Hepatocyte (in vitro differentiated cells): ENCODE results near the gene ANAPC10.
"Not testable (repeated sequence)": the region's sequence is repeated elsewhere in the genome, so short reads cannot be mapped to it uniquely, and the experiment has no call there.

ENCODE experiments used
- EZH2 ChIP-seq: fragments of 200-600 bp; sonication (generic); IDR thresholded peaks from 2 replicates; pipeline ENCODE4 v1.6.1; 2016; ENCODE audit warnings: antibody characterized with exemption, mild to moderate bottlenecking, borderline replicate concordance
- TF ChIP-seq, protein P1 (sequence below): fragments of 200-600 bp; sonication (generic); IDR thresholded peaks from 2 replicates; pipeline ENCODE4 v1.5.1; 2016; ENCODE audit warnings: antibody characterized with exemption, mild to moderate bottlenecking; ENCODE audit not compliant: poor library complexity

DNA sequence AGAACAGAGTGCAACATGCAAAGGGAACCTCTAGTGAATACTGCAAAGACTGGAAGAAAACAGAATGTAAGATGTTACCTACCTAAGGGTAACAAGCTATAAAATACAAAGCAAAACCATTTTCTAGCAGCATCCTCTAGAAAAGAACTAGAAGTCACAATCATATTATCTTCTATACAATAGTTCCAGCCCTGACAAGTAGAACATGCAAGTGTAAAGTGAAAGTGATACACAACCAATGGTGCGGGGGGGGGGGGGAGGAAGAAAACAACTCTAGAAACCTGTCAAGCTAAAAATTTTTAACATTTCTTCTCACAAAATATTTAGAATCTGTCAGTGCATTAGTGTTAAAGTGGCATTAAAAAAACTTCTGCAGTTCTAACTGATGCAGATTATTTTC lies 38.2 kb upstream of the ANAPC10 start:
- TF ChIP-seq, protein P1, sequence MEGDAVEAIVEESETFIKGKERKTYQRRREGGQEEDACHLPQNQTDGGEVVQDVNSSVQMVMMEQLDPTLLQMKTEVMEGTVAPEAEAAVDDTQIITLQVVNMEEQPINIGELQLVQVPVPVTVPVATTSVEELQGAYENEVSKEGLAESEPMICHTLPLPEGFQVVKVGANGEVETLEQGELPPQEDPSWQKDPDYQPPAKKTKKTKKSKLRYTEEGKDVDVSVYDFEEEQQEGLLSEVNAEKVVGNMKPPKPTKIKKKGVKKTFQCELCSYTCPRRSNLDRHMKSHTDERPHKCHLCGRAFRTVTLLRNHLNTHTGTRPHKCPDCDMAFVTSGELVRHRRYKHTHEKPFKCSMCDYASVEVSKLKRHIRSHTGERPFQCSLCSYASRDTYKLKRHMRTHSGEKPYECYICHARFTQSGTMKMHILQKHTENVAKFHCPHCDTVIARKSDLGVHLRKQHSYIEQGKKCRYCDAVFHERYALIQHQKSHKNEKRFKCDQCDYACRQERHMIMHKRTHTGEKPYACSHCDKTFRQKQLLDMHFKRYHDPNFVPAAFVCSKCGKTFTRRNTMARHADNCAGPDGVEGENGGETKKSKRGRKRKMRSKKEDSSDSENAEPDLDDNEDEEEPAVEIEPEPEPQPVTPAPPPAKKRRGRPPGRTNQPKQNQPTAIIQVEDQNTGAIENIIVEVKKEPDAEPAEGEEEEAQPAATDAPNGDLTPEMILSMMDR = not testable (repeated sequence)
- TF ChIP-seq EZH2 = not testable (repeated sequence)
